A549 (cell line): ENCODE data around the gene RPL18. TPM values are rescaled to one million over a fixed set of nuclear protein-coding genes. Genes with fewer than 3 reads are reported as not detected.

ENCODE experiments used
- ATAC-seq, 2 experiments: fragments of 200-7000 bp in 1 of 2; fragments of >200 bp in 1 of 2; cut with Nextera tagmentation in 1 of 2; cut with Tn5 transposase in 1 of 2; 3 replicates each; pipeline versions ENCODE4 v1.8.0 to v1.9.1; 2018 to 2020; ENCODE audit warnings: mild to moderate bottlenecking in 1 of 2, moderate library complexity in 1 of 2
- CTCF ChIA-PET: fragments of 300-600 bp; sonication (Branson Sonifier 250); formaldehyde crosslinking; extraction: SDS; loops from one replicate; lab custom pipeline; 2021; ENCODE audit warnings: antibody characterized with exemption, inconsistent platforms; lab: Yijun Ruan, JAX
- POLR2A ChIA-PET: fragments of 350-600 bp; formaldehyde crosslinking; extraction: SDS; loops from one replicate; lab custom pipeline; 2021; ENCODE audit warnings: antibody characterized with exemption, inconsistent platforms; lab: Yijun Ruan, JAX
- DNase-seq, 2 experiments: peaks; one replicate each; pipeline versions ENCODE4 v3.0.0 to v3.0.0-alpha.2; 2011 to 2016; ENCODE audit warnings: low read depth in 1 of 2, low spot score in 1 of 2
- FAIRE-seq: peaks from 2 replicates; lab custom pipeline; 2011; peaks lifted over from hg19 to GRCh38; lab: Jason Lieb, UNC
- H3K27ac ChIP-seq, 2 experiments: fragments of >200 bp; sonication (Bioruptor Twin); formaldehyde crosslinking; 3 replicates each; pipeline ENCODE4 v1.5.1; 2016 to 2017
- H3K4me1 ChIP-seq: fragments of >200 bp; sonication (Bioruptor Twin); formaldehyde crosslinking; 3 replicates; pipeline ENCODE4 v1.6.1; 2016
- H3K4me2 ChIP-seq: fragments of >200 bp; sonication (Bioruptor Twin); formaldehyde crosslinking; 3 replicates; pipeline ENCODE4 v1.6.1; 2016
- H3K4me3 ChIP-seq: fragments of >200 bp; sonication (Bioruptor Twin); formaldehyde crosslinking; 3 replicates; pipeline ENCODE4 v1.5.1; 2016
- H3K9me3 ChIP-seq: fragments of >200 bp; sonication (Bioruptor Twin); formaldehyde crosslinking; 3 replicates; pipeline ENCODE4 v1.6.1; 2016
- BCL3 ChIP-seq: fragments of >200 bp; sonication (Bioruptor Twin); formaldehyde crosslinking; IDR thresholded peaks from 3 replicates; pipeline ENCODE4 v1.6.1; 2016
- CBX8 ChIP-seq: fragments of 200-600 bp; sonication (generic); IDR thresholded peaks from 2 replicates; pipeline ENCODE4 v1.6.1; 2016
- ELK1 ChIP-seq: fragments of 150-350 bp; IDR thresholded peaks from 2 replicates; pipeline ENCODE4 v1.6.1; 2014; ENCODE audit warnings: low read depth, mild to moderate bottlenecking, low read length
- EP300 ChIP-seq, 2 experiments: fragments of >200 bp; sonication (Bioruptor Twin); formaldehyde crosslinking; IDR thresholded peaks; 2 replicates in 1 of 2; 3 replicates in 1 of 2; pipeline ENCODE4 v1.6.1; 2016 to 2017
- ESRRA ChIP-seq: fragments of 150-350 bp; IDR thresholded peaks from 2 replicates; pipeline ENCODE4 v1.6.1; 2014; ENCODE audit warnings: mild to moderate bottlenecking, low read length, borderline replicate concordance
- FOSB ChIP-seq: fragments of 250-450 bp; sonication (Bioruptor Pico); IDR thresholded peaks from 2 replicates; pipeline ENCODE4 v1.5.0; 2020; ENCODE audit warnings: mild to moderate bottlenecking, moderate library complexity
- GATA3 ChIP-seq: IDR thresholded peaks from 2 replicates; pipeline ENCODE4 v1.6.1; 2012; ENCODE audit warnings: borderline replicate concordance
- HEYL ChIP-seq: fragments of 250-450 bp; sonication (Bioruptor Pico); IDR thresholded peaks from 2 replicates; pipeline ENCODE4 v1.8.0; 2021; ENCODE audit warnings: mild to moderate bottlenecking, moderate library complexity
- JUN ChIP-seq, 2 experiments: fragments of >200 bp; sonication (Bioruptor Twin); formaldehyde crosslinking; IDR thresholded peaks; 2 replicates in 1 of 2; 3 replicates in 1 of 2; pipeline ENCODE4 v1.6.1; 2016 to 2017
- JUNB ChIP-seq: fragments of >200 bp; sonication (Bioruptor Twin); formaldehyde crosslinking; IDR thresholded peaks from 2 replicates; pipeline ENCODE4 v1.6.1; 2016
- KDM5A ChIP-seq: fragments of 200-600 bp; sonication (generic); IDR thresholded peaks from 2 replicates; pipeline ENCODE4 v1.6.1; 2016; ENCODE audit warnings: antibody characterized with exemption, mild to moderate bottlenecking
- MYC ChIP-seq: IDR thresholded peaks from 2 replicates; pipeline ENCODE4 v1.6.1; 2012; ENCODE audit warnings: mild to moderate bottlenecking, inconsistent platforms, low read length, improper control_type of control experiment, borderline replicate concordance
- NR3C1 ChIP-seq: fragments of >200 bp; sonication (Bioruptor Twin); formaldehyde crosslinking; IDR thresholded peaks from 3 replicates; pipeline ENCODE4 v1.6.1; 2017
- PBX3 ChIP-seq: IDR thresholded peaks from 2 replicates; pipeline ENCODE4 v1.6.1; 2012
- PHF8 ChIP-seq: fragments of 200-600 bp; sonication (generic); IDR thresholded peaks from 2 replicates; pipeline ENCODE4 v1.6.1; 2016; ENCODE audit warnings: low read depth, mild to moderate bottlenecking, antibody characterized with exemption, moderate library complexity, borderline replicate concordance
- RARB ChIP-seq: fragments of 250-450 bp; sonication (Bioruptor Pico); IDR thresholded peaks from 2 replicates; pipeline ENCODE4 v1.8.0; 2021; ENCODE audit warnings: mild to moderate bottlenecking, moderate library complexity
- RNF2 ChIP-seq: fragments of 200-600 bp; sonication (generic); IDR thresholded peaks from 2 replicates; pipeline ENCODE4 v1.6.1; 2016; ENCODE audit warnings: low read depth, mild to moderate bottlenecking, antibody characterized with exemption, moderate library complexity, borderline replicate concordance
- SMC3 ChIP-seq: fragments of >200 bp; sonication (Bioruptor Twin); formaldehyde crosslinking; IDR thresholded peaks from 3 replicates; pipeline ENCODE4 v1.6.1; 2018; ENCODE audit warnings: inconsistent platforms
- SREBF2 ChIP-seq: fragments of 450-650 bp; IDR thresholded peaks from 2 replicates; pipeline ENCODE4 v1.6.1; 2014; ENCODE audit warnings: mild to moderate bottlenecking, moderate library complexity
- TP53 ChIP-seq: fragments of 250-450 bp; sonication (Bioruptor Pico); IDR thresholded peaks from 2 replicates; pipeline ENCODE4 v1.5.0; 2021; ENCODE audit warnings: mild to moderate bottlenecking, moderate library complexity
- ZSCAN20 ChIP-seq: fragments of 250-450 bp; sonication (Bioruptor Pico); IDR thresholded peaks from 2 replicates; pipeline ENCODE4 v1.8.0; 2022; ENCODE audit warnings: mild to moderate bottlenecking, moderate library complexity
- WGBS: methylation state at CpG from one replicate; pipeline ENCODE4 v1.1.6; 2017; ENCODE audit errors: missing lambda C conversion rate; 5-methylcytosine and 5-hydroxymethylcytosine counted together
- polyA plus RNA-seq, 4 experiments: library from polyadenylated mRNA; depleted of rRNA in 3 of 4; stranded (reverse); fragments of >200 nt; fragmentation: RNase III in 1 of 4; extraction: RNeasy Plus Mini Kit Qiagen cat#74134 plus additional on column Dnase treatment in 1 of 4; gene quantifications; 2 replicates in 3 of 4; 3 replicates in 1 of 4; pipeline ENCODE4 v1.2.3, GENCODE V29; 2011 to 2017
- TF ChIP-seq, protein P1 (sequence below): fragments of 250-450 bp; sonication (Bioruptor Pico); IDR thresholded peaks from 2 replicates; pipeline ENCODE4 v1.5.0; 2021; ENCODE audit warnings: mild to moderate bottlenecking, moderate library complexity, borderline replicate concordance
- TF ChIP-seq, protein P2 (sequence below): fragments of 200-600 bp; sonication (generic); IDR thresholded peaks from 2 replicates; pipeline ENCODE4 v1.6.1; 2016; ENCODE audit warnings: antibody characterized with exemption, mild to moderate bottlenecking, moderate library complexity

Gene RPL18
- polyA plus RNA-seq, 2 of the 4 experiments (the other 2 are of a cell fraction), result 1,780 to 2,696 TPM

GRCh38 chr19:48623556-48624066 is 4.6 kb upstream of the RPL18 start:
- Histone ChIP-seq H3K4me1 (peaks cover 27% of the 10 kb centered on the region), H3K9me3 (no peaks in the 10 kb centered on the region), H3K27ac (peak overlapping the region; percentile 61 to 76), H3K4me2 (peak overlapping the region; percentile 72), H3K4me3 (no peak overlapping the region)
- FAIRE-seq (no peak), DNase-seq (no peak), ATAC-seq (no peak)
- POLR2A ChIA-PET, result interaction anchor here (0.7 to 1.1 kb wide), 4 partner anchors 9 to 62 kb away, joined by 3 to 9 read pairs (median 4); partner anchors contain the start of gene FAM83E
- WGBS, result 66% methylated on average over 8 of the region's 8 CpGs
- no peak for TF ChIP-seq PBX3
- TF ChIP-seq SMC3, result no peak
- TF ChIP-seq RNF2, result no peak
- TF ChIP-seq KDM5A, result no peak
- no peak for TF ChIP-seq CBX8
- TF ChIP-seq, protein P1, sequence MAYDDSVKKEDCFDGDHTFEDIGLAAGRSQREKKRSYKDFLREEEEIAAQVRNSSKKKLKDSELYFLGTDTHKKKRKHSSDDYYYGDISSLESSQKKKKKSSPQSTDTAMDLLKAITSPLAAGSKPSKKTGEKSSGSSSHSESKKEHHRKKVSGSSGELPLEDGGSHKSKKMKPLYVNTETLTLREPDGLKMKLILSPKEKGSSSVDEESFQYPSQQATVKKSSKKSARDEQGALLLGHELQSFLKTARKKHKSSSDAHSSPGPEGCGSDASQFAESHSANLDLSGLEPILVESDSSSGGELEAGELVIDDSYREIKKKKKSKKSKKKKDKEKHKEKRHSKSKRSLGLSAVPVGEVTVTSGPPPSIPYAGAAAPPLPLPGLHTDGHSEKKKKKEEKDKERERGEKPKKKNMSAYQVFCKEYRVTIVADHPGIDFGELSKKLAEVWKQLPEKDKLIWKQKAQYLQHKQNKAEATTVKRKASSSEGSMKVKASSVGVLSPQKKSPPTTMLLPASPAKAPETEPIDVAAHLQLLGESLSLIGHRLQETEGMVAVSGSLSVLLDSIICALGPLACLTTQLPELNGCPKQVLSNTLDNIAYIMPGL (CRISPR knock-in tag), result no peak
- TF ChIP-seq ELK1, result no peak
- CTCF ChIA-PET, result interaction anchor here (0.5 to 1.6 kb wide), 10 partner anchors 8 to 117 kb away, joined by 3 to 5 read pairs (median 3); partner anchors contain the start of genes CA11 and FAM83E

DNA sequence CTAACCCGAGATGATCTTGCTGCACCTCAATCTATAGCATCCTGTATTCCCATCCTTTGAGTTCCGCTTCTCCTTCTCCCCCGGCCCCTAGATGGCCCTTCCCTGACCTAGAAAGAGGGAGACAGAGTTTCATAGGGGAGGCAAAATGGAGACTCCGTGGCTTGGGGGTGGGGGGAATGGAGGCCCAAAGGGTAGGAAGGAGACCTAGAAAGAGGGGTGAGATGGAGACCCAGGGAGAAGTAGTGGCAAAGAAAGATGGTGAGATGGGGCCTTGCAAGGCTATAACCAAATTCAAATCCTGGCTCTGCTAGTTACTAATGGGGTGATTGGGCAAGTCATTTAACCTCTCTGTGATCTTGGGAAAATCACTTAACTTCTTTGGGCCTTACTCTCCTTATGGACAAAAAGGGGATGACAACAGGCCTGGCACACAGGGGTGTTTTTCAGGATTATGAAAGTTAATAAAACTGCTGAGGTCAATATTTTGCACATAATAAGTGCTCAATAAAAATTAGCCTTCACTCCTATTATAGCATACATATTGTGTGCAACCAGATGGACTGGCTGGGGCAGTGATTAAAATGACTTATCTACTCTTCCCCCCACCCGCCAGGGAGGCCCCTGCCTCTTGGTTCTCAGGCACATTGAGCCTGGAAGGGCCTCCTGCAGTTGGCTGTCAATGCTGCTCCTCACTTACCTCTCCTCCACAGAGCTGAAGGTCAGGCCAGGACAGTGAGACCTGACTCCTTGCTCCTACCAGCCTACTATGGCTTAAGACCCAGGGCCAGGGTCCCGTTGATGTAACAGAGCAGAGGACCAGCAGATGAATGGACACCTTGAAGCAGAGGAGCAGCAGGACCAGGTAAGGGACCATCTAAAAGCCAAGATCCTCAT is 961 bp upstream of the RPL18 start:
- FAIRE-seq (no peak), DNase-seq (no peak), ATAC-seq (peak in 1 of 2 experiments; percentile 2; a peak in 2 of 6 replicates)
- no peaks in the 10 kb centered on the region for H3K9me3 ChIP-seq
- POLR2A ChIA-PET, result interaction anchor here (0.6 to 3.6 kb wide), 30 partner anchors 8 to 357 kb away, joined by 3 to 70 read pairs (median 6); partner anchors contain the start of genes CA11, DBP, IZUMO1 and KDELR1
- CTCF ChIA-PET, result interaction anchor here (0.6 to 5.4 kb wide), 7 partner anchors 8 to 349 kb away, joined by 3 to 55 read pairs (median 3); partner anchors contain the start of genes CA11 and SPACA4
- peak overlapping the region; percentile 68 for H3K4me3 ChIP-seq
- H3K4me2 ChIP-seq, result peak overlapping the region; percentile 78
- 36% methylated on average over 6 of the region's 6 CpGs for WGBS
- H3K4me1 ChIP-seq, result peaks cover 48% of the 10 kb centered on the region
- peak overlapping the region; percentile 89 to 90 for H3K27ac ChIP-seq
- TF ChIP-seq JUNB (no peak), PHF8 (peak; percentile 71; the same call in 1 of the 2 replicates), HEYL (CRISPR knock-in tag) (no peak), RARB (CRISPR knock-in tag) (peak; percentile 20; the same call in 1 of the 2 replicates), GATA3 (no peak), ZSCAN20 (0 out of 2 replicates have a peak, but pooled peaks have one; percentile 35), ESRRA (no peak), MYC (no peak), ELK1 (no peak), SREBF2 (no peak), JUN (IDR thresholded peaks at IDR 0.05) (no peak), NR3C1 (no peak), FOSB (CRISPR knock-in tag) (peak; percentile 22; the same call in 1 of the 2 replicates), BCL3 (no peak), EP300 (IDR thresholded peaks at IDR 0.05) (no peak), KDM5A (0 out of 2 replicates have a peak, but pooled peaks have one; percentile 14), TP53 (CRISPR knock-in tag) (0 out of 2 replicates have a peak, but pooled peaks have one; percentile 84)
- TF ChIP-seq, protein P2, sequence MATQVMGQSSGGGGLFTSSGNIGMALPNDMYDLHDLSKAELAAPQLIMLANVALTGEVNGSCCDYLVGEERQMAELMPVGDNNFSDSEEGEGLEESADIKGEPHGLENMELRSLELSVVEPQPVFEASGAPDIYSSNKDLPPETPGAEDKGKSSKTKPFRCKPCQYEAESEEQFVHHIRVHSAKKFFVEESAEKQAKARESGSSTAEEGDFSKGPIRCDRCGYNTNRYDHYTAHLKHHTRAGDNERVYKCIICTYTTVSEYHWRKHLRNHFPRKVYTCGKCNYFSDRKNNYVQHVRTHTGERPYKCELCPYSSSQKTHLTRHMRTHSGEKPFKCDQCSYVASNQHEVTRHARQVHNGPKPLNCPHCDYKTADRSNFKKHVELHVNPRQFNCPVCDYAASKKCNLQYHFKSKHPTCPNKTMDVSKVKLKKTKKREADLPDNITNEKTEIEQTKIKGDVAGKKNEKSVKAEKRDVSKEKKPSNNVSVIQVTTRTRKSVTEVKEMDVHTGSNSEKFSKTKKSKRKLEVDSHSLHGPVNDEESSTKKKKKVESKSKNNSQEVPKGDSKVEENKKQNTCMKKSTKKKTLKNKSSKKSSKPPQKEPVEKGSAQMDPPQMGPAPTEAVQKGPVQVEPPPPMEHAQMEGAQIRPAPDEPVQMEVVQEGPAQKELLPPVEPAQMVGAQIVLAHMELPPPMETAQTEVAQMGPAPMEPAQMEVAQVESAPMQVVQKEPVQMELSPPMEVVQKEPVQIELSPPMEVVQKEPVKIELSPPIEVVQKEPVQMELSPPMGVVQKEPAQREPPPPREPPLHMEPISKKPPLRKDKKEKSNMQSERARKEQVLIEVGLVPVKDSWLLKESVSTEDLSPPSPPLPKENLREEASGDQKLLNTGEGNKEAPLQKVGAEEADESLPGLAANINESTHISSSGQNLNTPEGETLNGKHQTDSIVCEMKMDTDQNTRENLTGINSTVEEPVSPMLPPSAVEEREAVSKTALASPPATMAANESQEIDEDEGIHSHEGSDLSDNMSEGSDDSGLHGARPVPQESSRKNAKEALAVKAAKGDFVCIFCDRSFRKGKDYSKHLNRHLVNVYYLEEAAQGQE, result no peak
